H1 (cell line): ENCODE measurements around the gene RBM20. TPM values are rescaled to one million over a fixed set of nuclear protein-coding genes. Genes with fewer than 3 reads are reported as not detected.

Experiments used
- CTCF ChIA-PET: fragments of 300-600 bp; sonication (Branson Sonifier 250); formaldehyde crosslinking; loops from one replicate; lab custom pipeline; 2021; ENCODE audit not compliant: partially characterized antibody; lab: Charles Lee
- POLR2A ChIA-PET: fragments of 300-600 bp; sonication (Branson Sonifier 250); formaldehyde crosslinking; loops from one replicate; lab custom pipeline; 2021; ENCODE audit warnings: inconsistent platforms; ENCODE audit not compliant: partially characterized antibody; lab: Charles Lee
- DNase-seq, 2 experiments: peaks; one replicate each; pipeline versions ENCODE4 v3.0.0 to v3.0.0-alpha.2; 2010 to 2022; ENCODE audit warnings: low spot score in 2 of 2, low read depth in 1 of 2, mixed read lengths in 1 of 2
- FAIRE-seq: peaks from 2 replicates; lab custom pipeline; 2011; peaks lifted over from hg19 to GRCh38; lab: Jason Lieb, UNC
- H2AFZ ChIP-seq: 2 replicates; pipeline ENCODE4 v1.8.1; 2012; ENCODE audit warnings: low read length, inconsistent platforms
- H2AK5ac ChIP-seq: 2 replicates; pipeline ENCODE4 v1.6.1; 2013; ENCODE audit warnings: low read depth, low read length
- H2BK120ac ChIP-seq: replicated peaks from 2 replicates; pipeline ENCODE3; 2013; ENCODE audit warnings: low read depth, low read length, inconsistent platforms
- H2BK12ac ChIP-seq: 2 replicates; pipeline ENCODE4 v1.6.1; 2013; ENCODE audit warnings: low read depth, low read length
- H2BK15ac ChIP-seq: 2 replicates; pipeline ENCODE4 v1.6.1; 2013; ENCODE audit warnings: low read length
- H2BK20ac ChIP-seq: 2 replicates; pipeline ENCODE4 v1.6.1; 2013; ENCODE audit warnings: low read length
- H2BK5ac ChIP-seq: 2 replicates; pipeline ENCODE4 v1.6.1; 2013; ENCODE audit warnings: low read depth, low read length
- H3K14ac ChIP-seq: 2 replicates; pipeline ENCODE4 v1.6.1; 2013; ENCODE audit warnings: inconsistent platforms; ENCODE audit not compliant: insufficient read length
- H3K18ac ChIP-seq: 2 replicates; pipeline ENCODE4 v1.6.1; 2013; ENCODE audit warnings: low read length; ENCODE audit errors: extremely low read depth
- H3K23ac ChIP-seq: 2 replicates; pipeline ENCODE4 v1.6.1; 2013; ENCODE audit warnings: inconsistent platforms; ENCODE audit not compliant: insufficient read length
- H3K23me2 ChIP-seq: 2 replicates; pipeline ENCODE4 v1.6.1; 2013; ENCODE audit warnings: low read depth, low read length
- H3K27ac ChIP-seq: 2 replicates; pipeline ENCODE4 v1.6.1; 2011; ENCODE audit warnings: low read depth, low read length, inconsistent platforms
- H3K27me3 ChIP-seq, 4 experiments: replicated peaks in 1 of 4; 1 replicate in 1 of 4; 2 replicates in 3 of 4; pipeline versions ENCODE4 v1.6.1 to v1.8.1; 2011 to 2013; ENCODE audit warnings: low read length in 3 of 4, mild to moderate bottlenecking in 3 of 4, inconsistent platforms in 2 of 4, mixed read lengths in 2 of 4, moderate library complexity in 1 of 4; ENCODE audit not compliant: control insufficient read depth in 3 of 4, insufficient read depth in 3 of 4; ENCODE audit errors: extremely low read depth in 1 of 4
- H3K36me3 ChIP-seq, 4 experiments: 2 replicates each; pipeline versions ENCODE4 v1.6.1 to v1.8.1; 2011 to 2013; ENCODE audit warnings: mild to moderate bottlenecking in 4 of 4, low read length in 3 of 4, moderate library complexity in 2 of 4, control low read depth in 1 of 4, inconsistent platforms in 1 of 4; ENCODE audit not compliant: insufficient read depth in 4 of 4, control insufficient read depth in 2 of 4
- H3K4ac ChIP-seq: replicated peaks from 2 replicates; pipeline ENCODE3; 2013; ENCODE audit warnings: low read length, low read depth, mixed read lengths, inconsistent platforms; ENCODE audit not compliant: insufficient read length
- H3K4me1 ChIP-seq, 4 experiments: replicated peaks in 1 of 4; 1 replicate in 1 of 4; 2 replicates in 3 of 4; pipeline versions ENCODE4 v1.6.1 to v1.8.1; 2011 to 2013; ENCODE audit warnings: low read length in 3 of 4, inconsistent platforms in 2 of 4, mixed read lengths in 1 of 4; ENCODE audit not compliant: insufficient read depth in 4 of 4, control insufficient read depth in 3 of 4
- H3K4me2 ChIP-seq, 2 experiments: 2 replicates each; pipeline versions ENCODE4 v1.6.1 to v1.8.1; 2011 to 2013; ENCODE audit warnings: low read depth in 2 of 2, low read length in 2 of 2, control low read depth in 1 of 2, inconsistent platforms in 1 of 2, mild to moderate bottlenecking in 1 of 2; ENCODE audit not compliant: insufficient read depth in 1 of 2
- H3K4me3 ChIP-seq, 4 experiments: fragments of 200-600, 300-600 bp in 1 of 4; sonication (generic), shearing (Covaris generic), sonication (Bioruptor Twin) in 1 of 4; 2 replicates each; pipeline versions ENCODE4 v1.5.1 to v1.8.1; 2011 to 2016; ENCODE audit warnings: low read length in 4 of 4, low read depth in 3 of 4, control low read depth in 2 of 4, inconsistent platforms in 2 of 4, mild to moderate bottlenecking in 2 of 4, mixed read lengths in 1 of 4, moderate library complexity in 1 of 4; ENCODE audit not compliant: insufficient read depth in 2 of 4; ENCODE audit errors: extremely low read depth in 1 of 4
- H3K56ac ChIP-seq: replicated peaks from 2 replicates; pipeline ENCODE3; 2013; ENCODE audit warnings: low read depth, mild to moderate bottlenecking, mixed read lengths, low read length, inconsistent platforms; ENCODE audit not compliant: insufficient read length
- H3K79me1 ChIP-seq: 2 replicates; pipeline ENCODE4 v1.6.1; 2013; ENCODE audit warnings: low read depth, low read length, control low read depth
- H3K79me2 ChIP-seq, 2 experiments: 2 replicates each; pipeline versions ENCODE4 v1.6.1 to v1.8.1; 2012 to 2013; ENCODE audit warnings: low read length in 2 of 2, mild to moderate bottlenecking in 2 of 2, inconsistent platforms in 1 of 2; ENCODE audit not compliant: insufficient read depth in 2 of 2, control insufficient read depth in 1 of 2
- H3K9ac ChIP-seq, 4 experiments: replicated peaks in 1 of 4; 1 replicate in 1 of 4; 2 replicates in 3 of 4; pipeline versions ENCODE4 v1.6.1 to v1.8.1; 2011 to 2013; ENCODE audit warnings: low read depth in 3 of 4, low read length in 3 of 4, control low read depth in 2 of 4, mild to moderate bottlenecking in 2 of 4, moderate library complexity in 2 of 4, inconsistent platforms in 1 of 4; ENCODE audit errors: extremely low read depth in 1 of 4
- H3K9me3 ChIP-seq, 2 experiments: 2 replicates each; pipeline versions ENCODE4 v1.6.1 to v1.8.1; 2012 to 2013; ENCODE audit warnings: mild to moderate bottlenecking in 2 of 2, moderate library complexity in 2 of 2, control low read depth in 1 of 2, inconsistent platforms in 1 of 2, low read depth in 1 of 2, low read length in 1 of 2, mixed read lengths in 1 of 2; ENCODE audit not compliant: insufficient read depth in 2 of 2
- H4K20me1 ChIP-seq, 2 experiments: replicated peaks in 1 of 2; 2 replicates each; pipeline versions ENCODE3 to v1.8.1; 2011 to 2013; ENCODE audit warnings: inconsistent platforms in 2 of 2, low read length in 2 of 2, mild to moderate bottlenecking in 1 of 2; ENCODE audit not compliant: insufficient read depth in 2 of 2, control insufficient read depth in 1 of 2
- H4K5ac ChIP-seq: 2 replicates; pipeline ENCODE4 v1.6.1; 2013; ENCODE audit warnings: low read length, low read depth, mixed read lengths, inconsistent platforms; ENCODE audit not compliant: insufficient read length
- H4K8ac ChIP-seq: 2 replicates; pipeline ENCODE4 v1.8.0; 2013; ENCODE audit warnings: mild to moderate bottlenecking, moderate library complexity, low read length, inconsistent platforms; ENCODE audit not compliant: insufficient read depth; ENCODE audit errors: extremely low read depth
- H4K91ac ChIP-seq: replicated peaks from 2 replicates; pipeline ENCODE3; 2013; ENCODE audit warnings: low read length, mixed read lengths, inconsistent platforms; ENCODE audit not compliant: insufficient read length
- CEBPB ChIP-seq: IDR thresholded peaks from 2 replicates; pipeline ENCODE4 v1.6.1; 2012; ENCODE audit warnings: low read depth, low read length
- GABPA ChIP-seq: IDR thresholded peaks from 2 replicates; pipeline ENCODE4 v1.6.1; 2011; ENCODE audit warnings: mild to moderate bottlenecking, low read length, moderate library complexity, borderline replicate concordance; ENCODE audit not compliant: insufficient read depth
- NANOG ChIP-seq: IDR thresholded peaks from 2 replicates; pipeline ENCODE4 v1.6.1; 2011; ENCODE audit warnings: low read length, low read depth, mild to moderate bottlenecking, inconsistent platforms; ENCODE audit not compliant: insufficient read depth, poor library complexity, severe bottlenecking
- WGBS, 2 experiments: shearing (Covaris generic) in 1 of 2; methylation state at CpG; one replicate each; pipeline versions ENCODE4 v1.1.6 to v1.1.7; 2013 to 2015; ENCODE audit warnings: low lambda C conversion rate in 2 of 2, mixed read lengths in 2 of 2, inconsistent platforms in 1 of 2, low coverage in 1 of 2, missing lambda C conversion rate in 1 of 2; ENCODE audit not compliant: insufficient replicate concordance in 2 of 2, insufficient coverage in 1 of 2, insufficient read length in 1 of 2; ENCODE audit errors: extremely low coverage in 1 of 2, missing lambda C conversion rate in 1 of 2; 5-methylcytosine and 5-hydroxymethylcytosine counted together
- polyA plus RNA-seq, 7 experiments: library from polyadenylated mRNA; depleted of rRNA in 3 of 7; stranded (reverse) in 5 of 7; unstranded in 2 of 7; fragments of >200 nt in 5 of 7; fragments of 200-250 nt in 2 of 7; gene quantifications; 1 replicate in 5 of 7; 2 replicates in 1 of 7; 4 replicates in 1 of 7; pipeline versions ENCODE4 v1.2.1 to v1.2.3, GENCODE V29; 2011 to 2013; ENCODE audit warnings: missing spikeins in 2 of 7, mixed read lengths in 2 of 7
- total RNA-seq: library from RNA; stranded (reverse); fragmentation: NEBNext Ultra II Directional; extraction: Animal tissue kit (Norgen Biotek cat#: 25700); gene quantifications from 2 replicates; pipeline ENCODE4 v1.2.1, GENCODE V29; 2021

The RBM20 gene
- total and polyA plus RNA-seq, 2 of the 8 experiments (the other 6 are each of a cell fraction or from before 2014, with no cell fraction given): 0.05 to 0.63 TPM

DNA sequence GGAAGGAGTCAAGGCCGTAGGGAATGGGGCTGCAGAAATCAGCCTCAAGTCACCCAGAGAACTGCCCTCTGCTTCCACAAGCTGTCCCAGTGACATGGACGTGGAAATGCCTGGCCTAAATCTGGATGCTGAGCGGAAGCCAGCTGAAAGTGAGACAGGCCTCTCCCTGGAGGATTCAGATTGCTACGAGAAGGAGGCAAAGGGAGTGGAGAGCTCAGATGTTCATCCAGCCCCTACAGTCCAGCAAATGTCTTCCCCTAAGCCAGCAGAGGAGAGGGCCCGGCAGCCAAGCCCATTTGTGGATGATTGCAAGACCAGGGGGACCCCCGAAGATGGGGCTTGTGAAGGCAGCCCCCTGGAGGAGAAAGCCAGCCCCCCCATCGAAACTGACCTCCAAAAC is 177.4 kb downstream of the RBM20 start:
- Histone ChIP-seq H3K27ac (no peak overlapping the region), H3K36me3 (no peaks in the 10 kb centered on the region), H2AK5ac (no peak overlapping the region), H3K79me1 (no peaks in the 10 kb centered on the region), H2BK15ac (no peak overlapping the region), H2BK120ac (no peak overlapping the region), H3K4me2 (no peak overlapping the region), H3K4ac (no peak overlapping the region), H2BK5ac (no peak overlapping the region), H3K23ac (no peak overlapping the region), H2BK12ac (no peak overlapping the region; the same call in 1 of the 2 replicates), H3K4me1 (peaks cover 4 to 16% (median 11%) of the 10 kb centered on the region in 4 experiments; a peak in 6 of 7 replicates), H3K79me2 (no peaks in the 10 kb centered on the region), H4K8ac (no peak overlapping the region), H4K5ac (no peak overlapping the region), H3K23me2 (no peaks in the 10 kb centered on the region; the same call in 1 of the 2 replicates), H3K56ac (no peak overlapping the region), H3K27me3 (no peaks in the 10 kb centered on the region), H3K9ac (no peak overlapping the region), H3K9me3 (no peaks in the 10 kb centered on the region), H3K14ac (no peak overlapping the region), H3K18ac (no peak overlapping the region), H4K20me1 (no peaks in the 10 kb centered on the region), H4K91ac (no peak overlapping the region), H2AFZ (no peak overlapping the region), H2BK20ac (no peak overlapping the region), H3K4me3 (no peak overlapping the region)
- ChIA-PET POLR2A (interaction anchor here (2.0 kb wide), 1 partner anchor 50 kb away, joined by 8 read pairs; the partner anchor contains the start of gene PDCD4), CTCF (interaction anchor here (1.0 kb wide), 1 partner anchor 8 kb away, joined by 3 read pairs; no protein-coding TSS in a partner anchor)
- FAIRE-seq (no peak), DNase-seq (no peak)
- TF ChIP-seq CEBPB (no peak), NANOG (no peak), GABPA (no peak)
- WGBS, 2 experiments: 91% methylated on average over 6 of the region's 7 CpGs; no CpG with 5 or more reads in 1 of the 2 experiments
